ENCODE results near the gene ABI3BP. TPM values are rescaled to one million over a fixed set of nuclear protein-coding genes. Genes with fewer than 3 reads are reported as not detected.

Gene ABI3BP
- total RNA-seq, 4 donors from 2014 or later = 18.2 to 77.0 (median 29.4) TPM

- H3K27ac ChIP-seq = no peak overlapping the region
- H3K9me3 ChIP-seq = no peaks in the 10 kb centered on the region
- H3K27me3 ChIP-seq = no peaks in the 10 kb centered on the region
- H3K36me3 ChIP-seq = peaks cover 0 to 4% (median 0%) of the 10 kb centered on the region in 3 donors
- TF ChIP-seq CTCF (IDR thresholded peaks at IDR 0.05) (no peak), POLR2A (IDR thresholded peaks at IDR 0.05) (no peak)
- no peak overlapping the region for H3K4me3 ChIP-seq
- DNase-seq = no peak
- no peaks in the 10 kb centered on the region for H3K4me1 ChIP-seq
Observed at GRCh38 chr3:100759159-100759558, 234.1 kb downstream of the ABI3BP start.

GRCh38 chr3:100756441-100756840 is 236.8 kb downstream of the ABI3BP start:
- no peak overlapping the region for H3K4me3 ChIP-seq
- H3K36me3 ChIP-seq = peaks cover 0 to 30% (median 0%) of the 10 kb centered on the region in 3 donors
- no peak for DNase-seq
- no peaks in the 10 kb centered on the region for H3K4me1 ChIP-seq
- H3K9me3 ChIP-seq = no peaks in the 10 kb centered on the region
- no peak overlapping the region for H3K27ac ChIP-seq
- no peaks in the 10 kb centered on the region for H3K27me3 ChIP-seq
- TF ChIP-seq CTCF (IDR thresholded peaks at IDR 0.05) = no peak
- no peak for TF ChIP-seq POLR2A (IDR thresholded peaks at IDR 0.05)

- no peaks in the 10 kb centered on the region for H3K9me3 ChIP-seq
- H3K4me1 ChIP-seq = no peaks in the 10 kb centered on the region
- TF ChIP-seq CTCF (IDR thresholded peaks at IDR 0.05) (no peak), POLR2A (IDR thresholded peaks at IDR 0.05) (no peak)
- no peak for DNase-seq
- H3K4me3 ChIP-seq = no peak overlapping the region
- no peaks in the 10 kb centered on the region for H3K27me3 ChIP-seq
- H3K27ac ChIP-seq = no peak overlapping the region
- H3K36me3 ChIP-seq = peaks cover 0 to 47% (median 0%) of the 10 kb centered on the region in 3 donors
Observed at GRCh38 chr3:100754563-100755334, 238.5 kb downstream of the ABI3BP start.

- TF ChIP-seq CTCF (IDR thresholded peaks at IDR 0.05) = no peak
- TF ChIP-seq POLR2A (IDR thresholded peaks at IDR 0.05) = no peak
- Histone ChIP-seq H3K9me3 (no peaks in the 10 kb centered on the region), H3K27me3 (no peaks in the 10 kb centered on the region), H3K27ac (no peak overlapping the region), H3K4me3 (no peak overlapping the region), H3K4me1 (no peaks in the 10 kb centered on the region), H3K36me3 (peaks cover 0 to 56% (median 0%) of the 10 kb centered on the region in 3 donors)
- no peak for DNase-seq
Observed at GRCh38 chr3:100753846-100754245, 239.4 kb downstream of the ABI3BP start.

GRCh38 chr3:100748967-100749366 is 244.3 kb downstream of the ABI3BP start:
- H3K27ac ChIP-seq = no peak overlapping the region

More at GRCh38 chr3:100748967-100749366, 244.3 kb downstream of the ABI3BP start:
- no peak for TF ChIP-seq POLR2A (IDR thresholded peaks at IDR 0.05)
- TF ChIP-seq CTCF (IDR thresholded peaks at IDR 0.05) = no peak
- Histone ChIP-seq H3K36me3 (peaks cover 5 to 95% (median 5%) of the 10 kb centered on the region in 3 donors), H3K9me3 (no peaks in the 10 kb centered on the region), H3K4me3 (no peak overlapping the region), H3K4me1 (no peaks in the 10 kb centered on the region), H3K27me3 (no peaks in the 10 kb centered on the region)
- DNase-seq = no peak

All from Peyer's patch (tissue), 4 donors.